VCaP (cell line): ENCODE measurements around the gene TIMM17A.

Experiments used
- H3K27ac ChIP-seq: fragments of 450-650 bp; 2 replicates; pipeline ENCODE4 v1.5.1; 2017
- CTCF ChIP-seq: fragments of 450-650 bp; conservative IDR thresholded peaks from 2 replicates; pipeline ENCODE4 v1.5.1; 2017; ENCODE audit warnings: mild to moderate bottlenecking, moderate library complexity

TIMM17A gene

GRCh38 chr1:202012544-202013478 lies 57.5 kb downstream of the TIMM17A start:
- H3K27ac ChIP-seq: peak overlapping the region; percentile 93; the same call in 1 of the 2 replicates
- TF ChIP-seq CTCF: no peak

DNA sequence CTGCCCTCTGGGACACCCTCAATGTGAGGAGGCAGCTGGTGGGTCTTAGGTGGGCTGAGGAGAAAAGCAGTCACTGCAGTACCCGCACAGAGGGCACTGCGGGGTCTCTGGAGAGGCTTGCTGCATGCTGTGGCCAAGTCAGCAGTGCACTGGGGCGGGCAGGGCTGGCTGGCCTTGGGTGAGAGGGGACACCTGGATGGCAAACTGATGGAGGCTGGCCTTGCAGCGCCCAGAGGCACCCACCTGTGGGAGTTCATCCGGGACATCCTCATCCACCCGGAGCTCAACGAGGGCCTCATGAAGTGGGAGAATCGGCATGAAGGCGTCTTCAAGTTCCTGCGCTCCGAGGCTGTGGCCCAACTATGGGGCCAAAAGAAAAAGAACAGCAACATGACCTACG lies 58.3 kb downstream of the TIMM17A start:
- peak overlapping the region; percentile 93; the same call in 1 of the 2 replicates for H3K27ac ChIP-seq

DNA sequence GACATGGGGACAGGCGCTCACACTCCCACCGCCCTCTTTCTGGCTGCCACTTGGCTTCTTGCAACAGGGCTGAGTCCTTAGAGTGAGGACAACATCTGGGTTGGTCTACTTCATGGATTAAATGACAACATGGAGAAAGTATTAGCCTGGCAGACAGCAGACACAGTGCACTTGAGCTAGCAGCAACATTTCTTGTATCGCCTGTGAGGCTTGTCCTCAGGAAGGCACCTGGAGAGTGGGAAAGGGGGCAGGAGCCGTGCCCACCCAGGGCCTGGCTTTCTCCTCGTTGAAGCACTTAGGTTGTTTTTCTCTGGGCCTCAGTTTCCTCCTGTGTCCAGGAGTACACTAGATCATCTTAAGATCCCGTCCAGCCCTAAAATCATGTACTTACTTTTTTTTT lies 58.8 kb downstream of the TIMM17A start:
- peak overlapping the region; percentile 93 for H3K27ac ChIP-seq
- TF ChIP-seq CTCF: no peak

More for the DNA sequence above, 58.3 kb downstream of the TIMM17A start:
- no peak for TF ChIP-seq CTCF

DNA sequence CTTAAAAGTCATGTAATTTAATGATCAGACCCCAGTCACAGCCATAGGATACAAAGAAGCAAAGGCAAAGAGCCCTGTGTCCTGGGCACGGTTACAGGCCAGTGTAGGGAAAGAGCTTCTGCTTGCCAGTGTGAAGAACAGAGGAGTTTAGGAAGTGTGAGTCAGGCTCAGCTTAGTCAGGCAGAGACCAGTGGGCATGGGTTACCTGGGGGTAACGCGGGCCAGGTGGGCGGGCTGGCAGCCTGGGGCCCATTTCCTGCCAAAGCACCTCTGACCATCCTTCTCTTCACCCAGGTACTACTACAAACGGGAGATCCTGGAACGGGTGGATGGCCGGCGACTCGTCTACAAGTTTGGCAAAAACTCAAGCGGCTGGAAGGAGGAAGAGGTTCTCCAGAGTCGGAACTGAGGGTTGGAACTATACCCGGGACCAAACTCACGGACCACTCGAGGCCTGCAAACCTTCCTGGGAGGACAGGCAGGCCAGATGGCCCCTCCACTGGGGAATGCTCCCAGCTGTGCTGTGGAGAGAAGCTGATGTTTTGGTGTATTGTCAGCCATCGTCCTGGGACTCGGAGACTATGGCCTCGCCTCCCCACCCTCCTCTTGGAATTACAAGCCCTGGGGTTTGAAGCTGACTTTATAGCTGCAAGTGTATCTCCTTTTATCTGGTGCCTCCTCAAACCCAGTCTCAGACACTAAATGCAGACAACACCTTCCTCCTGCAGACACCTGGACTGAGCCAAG lies 59.8 kb downstream of the TIMM17A start:
- TF ChIP-seq CTCF: no peak
- H3K27ac ChIP-seq: peak overlapping the region; percentile 93

- TF ChIP-seq CTCF: no peak
- H3K27ac ChIP-seq: peak overlapping the region; percentile 93
Observed at GRCh38 chr1:202015662-202015937, 60.3 kb downstream of the TIMM17A start.

- H3K27ac ChIP-seq: peak overlapping the region; percentile 93
- TF ChIP-seq CTCF: no peak
Observed at GRCh38 chr1:202016022-202016810, 60.9 kb downstream of the TIMM17A start.
